Measurements from ENCODE around the gene CLIP2.

- TF ChIP-seq, protein P1, sequence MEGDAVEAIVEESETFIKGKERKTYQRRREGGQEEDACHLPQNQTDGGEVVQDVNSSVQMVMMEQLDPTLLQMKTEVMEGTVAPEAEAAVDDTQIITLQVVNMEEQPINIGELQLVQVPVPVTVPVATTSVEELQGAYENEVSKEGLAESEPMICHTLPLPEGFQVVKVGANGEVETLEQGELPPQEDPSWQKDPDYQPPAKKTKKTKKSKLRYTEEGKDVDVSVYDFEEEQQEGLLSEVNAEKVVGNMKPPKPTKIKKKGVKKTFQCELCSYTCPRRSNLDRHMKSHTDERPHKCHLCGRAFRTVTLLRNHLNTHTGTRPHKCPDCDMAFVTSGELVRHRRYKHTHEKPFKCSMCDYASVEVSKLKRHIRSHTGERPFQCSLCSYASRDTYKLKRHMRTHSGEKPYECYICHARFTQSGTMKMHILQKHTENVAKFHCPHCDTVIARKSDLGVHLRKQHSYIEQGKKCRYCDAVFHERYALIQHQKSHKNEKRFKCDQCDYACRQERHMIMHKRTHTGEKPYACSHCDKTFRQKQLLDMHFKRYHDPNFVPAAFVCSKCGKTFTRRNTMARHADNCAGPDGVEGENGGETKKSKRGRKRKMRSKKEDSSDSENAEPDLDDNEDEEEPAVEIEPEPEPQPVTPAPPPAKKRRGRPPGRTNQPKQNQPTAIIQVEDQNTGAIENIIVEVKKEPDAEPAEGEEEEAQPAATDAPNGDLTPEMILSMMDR (conservative IDR thresholded peaks at IDR 0.05; ENCODE audit: low read length), result peak; percentile 75
- TF ChIP-seq EZH2phosphoT487 (IDR thresholded peaks at IDR 0.05; ENCODE audit: borderline replicate concordance, low read depth, low read length), result no peak
Measured at GRCh38 chr7:74275401-74275881, 13.8 kb upstream of the CLIP2 start.

Data from OCI-LY7 (cell line).